22Rv1 (cell line): ENCODE measurements around the gene SH3PXD2A.

Source experiments
- CTCF ChIP-seq: fragments of 450-650 bp; IDR thresholded peaks from 2 replicates; pipeline ENCODE4 v1.5.1; 2017; ENCODE audit warnings: mild to moderate bottlenecking
- ZFX ChIP-seq: fragments of 450-650 bp; IDR thresholded peaks from 2 replicates; pipeline ENCODE4 v1.6.1; 2017; ENCODE audit warnings: antibody characterized with exemption, borderline replicate concordance

GRCh38 chr10:103556383-103557007 lies 298.9 kb downstream of the SH3PXD2A start:
- TF ChIP-seq CTCF (no peak), ZFX (no peak)
